ENCODE results near the gene IKZF3.

DNA sequence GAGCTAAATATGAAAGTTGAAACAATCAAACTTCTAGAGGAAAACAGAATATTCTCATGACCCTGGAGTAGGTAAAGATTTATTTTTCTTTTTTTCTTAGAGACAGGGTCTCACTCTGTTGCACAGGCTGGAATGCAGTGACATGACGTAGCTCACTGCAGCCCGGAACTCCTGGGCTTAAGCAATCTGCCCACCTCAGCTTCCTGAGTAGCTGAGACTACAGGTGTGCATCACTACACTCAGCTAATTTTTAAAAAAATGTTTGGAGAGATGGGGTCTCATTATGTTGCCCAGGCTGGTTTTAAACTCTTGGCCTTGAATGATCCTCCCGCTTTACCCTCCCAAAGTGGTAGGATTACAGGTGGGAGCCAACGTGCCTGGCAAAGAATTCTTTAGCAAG is 15.5 kb downstream of the IKZF3 start:
- TF ChIP-seq POLR2A (IDR thresholded peaks at IDR 0.05; ENCODE audit: low read depth, low read length) (no peak), NR2C2 (IDR thresholded peaks at IDR 0.05; ENCODE audit: borderline replicate concordance, control insufficient read depth, insufficient read length, low read depth) (no peak), POLR2AphosphoS5 (IDR thresholded peaks at IDR 0.05; ENCODE audit: low read length) (no peak), SP1 (IDR thresholded peaks at IDR 0.05; ENCODE audit: low read depth, low read length) (no peak), SREBF2 (IDR thresholded peaks at IDR 0.05; ENCODE audit: low read length) (no peak)
- TF ChIP-seq, protein P1, sequence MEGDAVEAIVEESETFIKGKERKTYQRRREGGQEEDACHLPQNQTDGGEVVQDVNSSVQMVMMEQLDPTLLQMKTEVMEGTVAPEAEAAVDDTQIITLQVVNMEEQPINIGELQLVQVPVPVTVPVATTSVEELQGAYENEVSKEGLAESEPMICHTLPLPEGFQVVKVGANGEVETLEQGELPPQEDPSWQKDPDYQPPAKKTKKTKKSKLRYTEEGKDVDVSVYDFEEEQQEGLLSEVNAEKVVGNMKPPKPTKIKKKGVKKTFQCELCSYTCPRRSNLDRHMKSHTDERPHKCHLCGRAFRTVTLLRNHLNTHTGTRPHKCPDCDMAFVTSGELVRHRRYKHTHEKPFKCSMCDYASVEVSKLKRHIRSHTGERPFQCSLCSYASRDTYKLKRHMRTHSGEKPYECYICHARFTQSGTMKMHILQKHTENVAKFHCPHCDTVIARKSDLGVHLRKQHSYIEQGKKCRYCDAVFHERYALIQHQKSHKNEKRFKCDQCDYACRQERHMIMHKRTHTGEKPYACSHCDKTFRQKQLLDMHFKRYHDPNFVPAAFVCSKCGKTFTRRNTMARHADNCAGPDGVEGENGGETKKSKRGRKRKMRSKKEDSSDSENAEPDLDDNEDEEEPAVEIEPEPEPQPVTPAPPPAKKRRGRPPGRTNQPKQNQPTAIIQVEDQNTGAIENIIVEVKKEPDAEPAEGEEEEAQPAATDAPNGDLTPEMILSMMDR (IDR thresholded peaks at IDR 0.05 in 2 of 3, conservative IDR thresholded peaks at IDR 0.05 in 1 of 3; ENCODE audit: control insufficient read depth in 2 of 3, extremely low read depth in 1 of 3, insufficient read depth in 1 of 3, low read depth in 3 of 3, low read length in 3 of 3) = no peak
